Ovary (tissue), 3 donors: Measurements from ENCODE around the gene FNDC5.

Experiments used
- EP300 ChIP-seq: sonication (generic); formaldehyde crosslinking; IDR thresholded peaks from one replicate; pipeline ENCODE4 v1.6.1; 2017; ENCODE audit warnings: antibody characterized with exemption
- POLR2A ChIP-seq: fragments of 450-650 bp; IDR thresholded peaks from one replicate; pipeline ENCODE4 v1.6.1; 2017; ENCODE audit warnings: antibody characterized with exemption, mild to moderate bottlenecking, moderate library complexity
- TF ChIP-seq, protein P1 (sequence below), 3 donors: fragments of 450-650 bp in 2 of 3; fragments of 200-600 bp in 1 of 3; IDR thresholded peaks; one replicate each; pipeline versions ENCODE4 v1.5.1 to v1.8.0; 2016 to 2022; ENCODE audit warnings: antibody characterized with exemption in 3 of 3, mild to moderate bottlenecking in 1 of 3
- donor health status: DM: no; HTN: no; CAD: no.

DNA sequence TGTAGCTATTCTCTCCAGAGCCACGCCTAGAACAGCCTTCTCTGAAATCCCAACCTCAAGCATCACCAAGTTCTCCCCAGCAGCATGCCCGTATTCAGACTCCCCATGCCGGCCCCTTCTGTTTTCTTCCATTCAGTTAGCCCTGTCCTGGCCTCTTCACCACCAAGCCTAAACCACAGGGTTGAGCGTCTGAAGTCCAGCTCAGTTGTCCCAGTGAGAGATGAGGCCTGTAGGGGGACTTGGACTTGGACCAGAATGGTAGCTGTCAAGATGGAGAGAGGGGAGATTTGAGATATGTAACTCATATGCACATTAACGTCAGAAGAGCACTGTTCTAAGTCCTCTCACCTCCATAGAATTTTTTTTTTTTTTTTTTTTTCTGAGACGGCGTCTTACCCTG is 35.9 kb upstream of the FNDC5 start:
- TF ChIP-seq POLR2A (no peak), EP300 (no peak)
- TF ChIP-seq, protein P1, sequence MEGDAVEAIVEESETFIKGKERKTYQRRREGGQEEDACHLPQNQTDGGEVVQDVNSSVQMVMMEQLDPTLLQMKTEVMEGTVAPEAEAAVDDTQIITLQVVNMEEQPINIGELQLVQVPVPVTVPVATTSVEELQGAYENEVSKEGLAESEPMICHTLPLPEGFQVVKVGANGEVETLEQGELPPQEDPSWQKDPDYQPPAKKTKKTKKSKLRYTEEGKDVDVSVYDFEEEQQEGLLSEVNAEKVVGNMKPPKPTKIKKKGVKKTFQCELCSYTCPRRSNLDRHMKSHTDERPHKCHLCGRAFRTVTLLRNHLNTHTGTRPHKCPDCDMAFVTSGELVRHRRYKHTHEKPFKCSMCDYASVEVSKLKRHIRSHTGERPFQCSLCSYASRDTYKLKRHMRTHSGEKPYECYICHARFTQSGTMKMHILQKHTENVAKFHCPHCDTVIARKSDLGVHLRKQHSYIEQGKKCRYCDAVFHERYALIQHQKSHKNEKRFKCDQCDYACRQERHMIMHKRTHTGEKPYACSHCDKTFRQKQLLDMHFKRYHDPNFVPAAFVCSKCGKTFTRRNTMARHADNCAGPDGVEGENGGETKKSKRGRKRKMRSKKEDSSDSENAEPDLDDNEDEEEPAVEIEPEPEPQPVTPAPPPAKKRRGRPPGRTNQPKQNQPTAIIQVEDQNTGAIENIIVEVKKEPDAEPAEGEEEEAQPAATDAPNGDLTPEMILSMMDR (IDR thresholded peaks at IDR 0.05): no peak
